GM20000 (cell line): ENCODE data around the gene CNOT4.

Experiments
- DNase-seq: peaks from one replicate; pipeline ENCODE4 v3.0.0; 2012; ENCODE audit warnings: low spot score
- TF ChIP-seq, protein P1 (sequence below): IDR thresholded peaks from 2 replicates; pipeline ENCODE4 v1.5.1; 2012; ENCODE audit warnings: mild to moderate bottlenecking, control low read depth; ENCODE audit errors: extremely low read depth, missing control alignments

The CNOT4 gene, protein sequence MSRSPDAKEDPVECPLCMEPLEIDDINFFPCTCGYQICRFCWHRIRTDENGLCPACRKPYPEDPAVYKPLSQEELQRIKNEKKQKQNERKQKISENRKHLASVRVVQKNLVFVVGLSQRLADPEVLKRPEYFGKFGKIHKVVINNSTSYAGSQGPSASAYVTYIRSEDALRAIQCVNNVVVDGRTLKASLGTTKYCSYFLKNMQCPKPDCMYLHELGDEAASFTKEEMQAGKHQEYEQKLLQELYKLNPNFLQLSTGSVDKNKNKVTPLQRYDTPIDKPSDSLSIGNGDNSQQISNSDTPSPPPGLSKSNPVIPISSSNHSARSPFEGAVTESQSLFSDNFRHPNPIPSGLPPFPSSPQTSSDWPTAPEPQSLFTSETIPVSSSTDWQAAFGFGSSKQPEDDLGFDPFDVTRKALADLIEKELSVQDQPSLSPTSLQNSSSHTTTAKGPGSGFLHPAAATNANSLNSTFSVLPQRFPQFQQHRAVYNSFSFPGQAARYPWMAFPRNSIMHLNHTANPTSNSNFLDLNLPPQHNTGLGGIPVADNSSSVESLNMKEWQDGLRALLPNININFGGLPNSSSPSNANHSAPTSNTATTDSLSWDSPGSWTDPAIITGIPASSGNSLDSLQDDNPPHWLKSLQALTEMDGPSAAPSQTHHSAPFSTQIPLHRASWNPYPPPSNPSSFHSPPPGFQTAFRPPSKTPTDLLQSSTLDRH

DNA sequence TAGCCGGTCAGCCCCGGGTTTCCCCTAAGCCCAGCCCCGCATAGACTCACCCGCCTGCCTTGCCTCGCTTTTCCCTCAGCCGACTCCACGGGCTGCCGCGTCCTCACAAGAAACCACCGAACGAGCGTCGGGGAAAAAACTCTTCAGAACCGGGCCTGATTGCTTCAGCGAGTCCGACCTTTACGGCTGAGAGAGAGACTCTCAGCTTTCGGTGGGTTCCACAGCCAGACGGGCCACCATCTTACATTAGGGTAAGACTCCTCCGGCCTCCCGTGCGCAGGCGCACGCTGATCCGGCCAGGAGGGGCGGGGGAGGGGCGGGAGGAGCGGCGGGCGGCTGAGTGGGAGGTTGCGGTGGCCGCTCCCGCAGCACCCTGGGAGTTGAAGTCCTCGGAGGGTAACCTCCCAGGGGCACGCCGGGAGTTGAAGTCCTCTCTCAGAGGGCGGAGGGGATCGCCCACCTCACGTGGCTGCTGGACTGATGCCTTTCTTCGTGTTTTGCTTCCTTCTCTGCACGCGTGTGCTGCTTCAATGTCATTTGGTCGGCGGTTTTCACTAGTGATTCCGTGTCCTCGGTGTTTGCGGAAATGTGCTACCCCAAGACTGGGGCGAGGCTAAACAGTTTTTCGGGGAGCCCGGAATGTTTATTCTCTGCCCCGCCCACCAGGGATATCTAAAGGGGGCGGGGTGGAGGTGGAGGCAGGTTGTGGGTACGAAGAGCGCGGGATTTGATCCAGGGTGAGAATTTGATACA is at the start of gene CNOT4:
CNOT4 (minus strand) TSS at position 264 of the 753 bp plus-strand sequence. CDS start 71,771 bp downstream, outside the sequence.
- DNase-seq, result peak; percentile 91
- TF ChIP-seq, protein P1, sequence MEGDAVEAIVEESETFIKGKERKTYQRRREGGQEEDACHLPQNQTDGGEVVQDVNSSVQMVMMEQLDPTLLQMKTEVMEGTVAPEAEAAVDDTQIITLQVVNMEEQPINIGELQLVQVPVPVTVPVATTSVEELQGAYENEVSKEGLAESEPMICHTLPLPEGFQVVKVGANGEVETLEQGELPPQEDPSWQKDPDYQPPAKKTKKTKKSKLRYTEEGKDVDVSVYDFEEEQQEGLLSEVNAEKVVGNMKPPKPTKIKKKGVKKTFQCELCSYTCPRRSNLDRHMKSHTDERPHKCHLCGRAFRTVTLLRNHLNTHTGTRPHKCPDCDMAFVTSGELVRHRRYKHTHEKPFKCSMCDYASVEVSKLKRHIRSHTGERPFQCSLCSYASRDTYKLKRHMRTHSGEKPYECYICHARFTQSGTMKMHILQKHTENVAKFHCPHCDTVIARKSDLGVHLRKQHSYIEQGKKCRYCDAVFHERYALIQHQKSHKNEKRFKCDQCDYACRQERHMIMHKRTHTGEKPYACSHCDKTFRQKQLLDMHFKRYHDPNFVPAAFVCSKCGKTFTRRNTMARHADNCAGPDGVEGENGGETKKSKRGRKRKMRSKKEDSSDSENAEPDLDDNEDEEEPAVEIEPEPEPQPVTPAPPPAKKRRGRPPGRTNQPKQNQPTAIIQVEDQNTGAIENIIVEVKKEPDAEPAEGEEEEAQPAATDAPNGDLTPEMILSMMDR, result no peak

DNA sequence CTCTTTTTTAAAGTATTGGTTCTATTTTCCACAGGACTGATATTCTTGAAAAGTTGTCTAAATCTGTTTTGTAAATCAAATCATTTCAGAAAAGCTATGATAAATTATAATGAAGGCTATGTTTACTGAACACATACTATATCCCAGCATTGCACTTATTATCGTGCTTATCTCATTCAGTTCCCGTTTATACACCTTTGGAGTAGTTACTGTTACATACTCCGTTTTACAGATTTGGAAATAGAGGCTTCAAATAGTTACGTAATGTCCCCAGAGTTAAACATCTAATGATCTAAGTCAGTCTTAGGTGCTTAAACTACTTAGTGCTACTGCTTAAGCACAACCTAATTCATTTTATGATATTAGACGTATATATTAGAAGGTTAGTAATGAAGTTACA is 49.0 kb upstream of the CNOT4 start:
- no peak for DNase-seq

DNA sequence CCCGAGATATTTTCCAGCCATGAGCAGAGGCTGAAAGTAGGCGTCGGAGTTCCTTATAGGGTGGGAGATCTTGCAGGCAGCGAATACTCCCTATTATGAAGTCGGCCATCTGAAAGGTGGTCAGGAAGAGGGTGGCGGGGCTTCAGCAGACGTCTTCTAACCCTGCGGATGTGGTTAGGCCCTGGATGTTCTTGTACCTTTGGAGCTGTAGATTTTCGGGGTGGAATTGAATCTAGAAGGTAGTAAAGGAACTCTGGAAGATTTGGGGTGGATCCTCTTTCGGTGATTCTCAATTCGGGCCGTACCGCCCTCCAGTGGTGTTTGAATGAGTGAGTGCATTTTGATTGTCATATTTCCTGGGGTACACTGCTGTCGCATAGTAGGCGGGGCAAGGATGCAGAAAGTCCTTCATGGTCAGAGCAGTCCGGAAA is 48.5 kb upstream of the CNOT4 start:
- TF ChIP-seq, protein P1, result peak; percentile 27
- peak; percentile 77 for DNase-seq

More for the DNA sequence above, 49.0 kb upstream of the CNOT4 start:
- TF ChIP-seq, protein P1, result no peak

DNA sequence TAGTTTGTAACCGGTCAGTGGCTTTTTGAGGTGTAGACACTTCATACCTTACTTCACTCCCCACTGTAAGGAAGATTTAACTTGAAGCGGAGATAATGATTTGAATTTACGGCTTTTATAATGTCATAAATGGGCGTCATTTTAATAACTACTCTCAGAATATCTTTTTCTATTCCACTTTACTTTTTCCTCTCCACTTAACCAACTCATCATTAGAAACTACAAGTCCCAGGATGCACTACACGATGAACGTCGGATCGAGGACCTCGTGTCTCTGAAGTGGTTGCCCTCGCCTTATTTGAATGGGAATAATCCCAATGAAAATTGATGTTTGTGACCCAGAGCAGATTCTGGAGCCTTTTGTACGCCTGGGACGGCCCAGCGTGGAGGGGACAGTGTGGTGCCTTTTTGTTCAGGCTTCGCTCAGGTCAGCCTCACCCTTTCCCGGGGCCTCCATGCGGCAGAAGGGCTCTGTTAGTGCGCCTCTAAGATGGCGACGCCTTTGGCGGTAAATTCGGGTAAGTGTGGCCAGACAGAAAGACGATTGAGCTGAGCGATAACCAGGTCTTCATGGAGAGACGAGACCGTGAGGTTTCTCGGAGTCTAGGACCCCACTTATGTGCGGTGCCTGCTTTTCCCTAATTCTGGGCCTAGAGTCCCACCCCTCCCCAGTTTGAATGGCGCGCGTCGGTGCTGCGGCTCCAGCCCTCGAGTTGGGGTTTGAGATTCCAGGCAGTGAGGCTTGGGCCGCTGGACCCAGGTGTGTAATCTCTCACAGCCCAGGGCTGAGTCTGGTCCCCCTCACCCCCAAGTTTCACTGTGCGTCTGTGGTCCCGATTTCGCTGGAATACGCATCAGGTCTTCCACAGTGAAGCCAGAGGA is 47.8 kb upstream of the CNOT4 start, which contains the start of gene NUP205:
NUP205 (plus strand) TSS at position 463 of the 882 bp plus-strand sequence; CDS start at position 491, 28 bp downstream.
- TF ChIP-seq, protein P1, result no peak
- peak; percentile 77 for DNase-seq

DNA sequence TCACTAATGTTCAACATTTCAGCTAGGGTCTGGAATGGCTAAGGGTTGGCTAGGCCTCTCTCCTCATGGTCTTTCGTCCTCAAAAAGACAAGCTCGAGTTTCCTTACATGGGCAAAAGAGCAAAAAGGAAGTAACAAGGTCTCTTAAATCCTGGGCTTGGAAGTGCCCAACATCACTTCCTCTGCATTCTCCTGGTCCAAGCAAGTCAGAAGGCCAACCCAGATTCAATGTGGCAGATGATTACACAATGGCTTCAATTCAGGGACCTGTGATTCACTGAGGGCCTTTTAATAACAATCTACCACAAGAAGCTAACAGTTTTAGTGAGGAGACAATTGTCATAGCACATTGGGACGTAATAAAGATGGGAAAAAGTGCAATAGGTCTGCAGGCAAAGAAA is 43.4 kb upstream of the CNOT4 start:
- no peak for DNase-seq
- TF ChIP-seq, protein P1, result no peak

DNA sequence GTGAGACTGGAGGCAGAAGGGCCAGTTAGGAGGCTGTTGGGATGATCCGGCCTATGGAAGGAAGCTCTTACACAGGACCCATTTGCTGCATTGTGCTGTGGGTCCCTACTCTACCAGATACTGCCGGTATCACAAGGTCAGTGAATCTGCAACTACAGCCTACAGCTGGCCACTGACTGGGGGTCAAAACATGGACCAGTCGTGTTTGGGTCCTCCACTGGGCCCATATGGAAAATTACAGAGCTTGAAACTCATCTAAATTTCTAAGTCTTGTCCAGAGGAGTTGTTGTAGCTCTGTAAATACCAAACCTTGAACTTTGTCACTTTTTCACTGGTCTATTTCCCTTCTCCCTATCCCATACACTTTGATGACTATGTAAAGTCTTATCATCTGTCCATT is 42.2 kb upstream of the CNOT4 start:
- TF ChIP-seq, protein P1, result no peak
- no peak for DNase-seq
